Fibroblast of lung (primary cell): ENCODE results near the gene ACOXL.

ENCODE experiments used
- EZH2 ChIP-seq: IDR thresholded peaks from 2 replicates; pipeline ENCODE4 v1.5.1; 2012; ENCODE audit warnings: low read length, control low read depth, mild to moderate bottlenecking; ENCODE audit errors: missing control alignments
- TF ChIP-seq, protein P1 (sequence below), 2 donors: IDR thresholded peaks in 1 of 2; conservative IDR thresholded peaks in 1 of 2; 1 replicate in 1 of 2; 2 replicates in 1 of 2; pipeline ENCODE4 v1.5.1; 2011 to 2012; ENCODE audit warnings: low read length in 2 of 2, control low read depth in 1 of 2, inconsistent platforms in 1 of 2, low read depth in 1 of 2, mild to moderate bottlenecking in 1 of 2

- TF ChIP-seq, protein P1, sequence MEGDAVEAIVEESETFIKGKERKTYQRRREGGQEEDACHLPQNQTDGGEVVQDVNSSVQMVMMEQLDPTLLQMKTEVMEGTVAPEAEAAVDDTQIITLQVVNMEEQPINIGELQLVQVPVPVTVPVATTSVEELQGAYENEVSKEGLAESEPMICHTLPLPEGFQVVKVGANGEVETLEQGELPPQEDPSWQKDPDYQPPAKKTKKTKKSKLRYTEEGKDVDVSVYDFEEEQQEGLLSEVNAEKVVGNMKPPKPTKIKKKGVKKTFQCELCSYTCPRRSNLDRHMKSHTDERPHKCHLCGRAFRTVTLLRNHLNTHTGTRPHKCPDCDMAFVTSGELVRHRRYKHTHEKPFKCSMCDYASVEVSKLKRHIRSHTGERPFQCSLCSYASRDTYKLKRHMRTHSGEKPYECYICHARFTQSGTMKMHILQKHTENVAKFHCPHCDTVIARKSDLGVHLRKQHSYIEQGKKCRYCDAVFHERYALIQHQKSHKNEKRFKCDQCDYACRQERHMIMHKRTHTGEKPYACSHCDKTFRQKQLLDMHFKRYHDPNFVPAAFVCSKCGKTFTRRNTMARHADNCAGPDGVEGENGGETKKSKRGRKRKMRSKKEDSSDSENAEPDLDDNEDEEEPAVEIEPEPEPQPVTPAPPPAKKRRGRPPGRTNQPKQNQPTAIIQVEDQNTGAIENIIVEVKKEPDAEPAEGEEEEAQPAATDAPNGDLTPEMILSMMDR (conservative IDR thresholded peaks at IDR 0.05 in 1 of 2, IDR thresholded peaks at IDR 0.05 in 1 of 2; ENCODE audit: low read depth in 1 of 2, low read length in 2 of 2), result no peak
- no peak for TF ChIP-seq EZH2
These were observed 395.0 kb downstream of the ACOXL start for GRCh38 chr2:111127351-111127750.
